Left colon (tissue), 2 donors: ENCODE results near the gene ZC3H13. TPM values are rescaled to one million over a fixed set of nuclear protein-coding genes. Genes with fewer than 3 reads are reported as not detected.
A peak's percentile ranks its signal among the peaks of the same experiment; 100 is the strongest.

Source experiments
- ATAC-seq: fragments of 200-7000 bp; cut with Tn5 transposase; one replicate; pipeline ENCODE4 v1.9.1; 2020; ENCODE audit warnings: mild to moderate bottlenecking, moderate library complexity
- DNase-seq, 2 donors: peaks; one replicate each; pipeline ENCODE4 v3.0.0-alpha.2; 2020
- intact Hi-C, 2 donors: fragments of 100-400 bp; cut with DNase I in 1 of 2; cut with micrococcal nuclease in 1 of 2; formaldehyde crosslinking; loops; one replicate each; pipeline versions ENCODE4 v1.11.2 to v1.14.0; 2022; cut with DNase I, micrococcal nuclease
- long read RNA-seq: library from polyadenylated mRNA; unstranded; transcript quantifications from one replicate; pipeline ENCODE4 v2.0.0, GENCODE V29; 2021
- total RNA-seq, 2 donors: library from RNA; stranded (reverse); fragmentation: NEBNext Ultra II Directional; extraction: Animal tissue kit (Norgen Biotek cat#: 25700); gene quantifications; one replicate each; pipeline ENCODE4 v1.2.1, GENCODE V29; 2021
- donor health status: DM: no; HTN: no; CAD: no.
- donor health status: DM: yes; HTN: yes; CAD: no.

The ZC3H13 gene, protein sequence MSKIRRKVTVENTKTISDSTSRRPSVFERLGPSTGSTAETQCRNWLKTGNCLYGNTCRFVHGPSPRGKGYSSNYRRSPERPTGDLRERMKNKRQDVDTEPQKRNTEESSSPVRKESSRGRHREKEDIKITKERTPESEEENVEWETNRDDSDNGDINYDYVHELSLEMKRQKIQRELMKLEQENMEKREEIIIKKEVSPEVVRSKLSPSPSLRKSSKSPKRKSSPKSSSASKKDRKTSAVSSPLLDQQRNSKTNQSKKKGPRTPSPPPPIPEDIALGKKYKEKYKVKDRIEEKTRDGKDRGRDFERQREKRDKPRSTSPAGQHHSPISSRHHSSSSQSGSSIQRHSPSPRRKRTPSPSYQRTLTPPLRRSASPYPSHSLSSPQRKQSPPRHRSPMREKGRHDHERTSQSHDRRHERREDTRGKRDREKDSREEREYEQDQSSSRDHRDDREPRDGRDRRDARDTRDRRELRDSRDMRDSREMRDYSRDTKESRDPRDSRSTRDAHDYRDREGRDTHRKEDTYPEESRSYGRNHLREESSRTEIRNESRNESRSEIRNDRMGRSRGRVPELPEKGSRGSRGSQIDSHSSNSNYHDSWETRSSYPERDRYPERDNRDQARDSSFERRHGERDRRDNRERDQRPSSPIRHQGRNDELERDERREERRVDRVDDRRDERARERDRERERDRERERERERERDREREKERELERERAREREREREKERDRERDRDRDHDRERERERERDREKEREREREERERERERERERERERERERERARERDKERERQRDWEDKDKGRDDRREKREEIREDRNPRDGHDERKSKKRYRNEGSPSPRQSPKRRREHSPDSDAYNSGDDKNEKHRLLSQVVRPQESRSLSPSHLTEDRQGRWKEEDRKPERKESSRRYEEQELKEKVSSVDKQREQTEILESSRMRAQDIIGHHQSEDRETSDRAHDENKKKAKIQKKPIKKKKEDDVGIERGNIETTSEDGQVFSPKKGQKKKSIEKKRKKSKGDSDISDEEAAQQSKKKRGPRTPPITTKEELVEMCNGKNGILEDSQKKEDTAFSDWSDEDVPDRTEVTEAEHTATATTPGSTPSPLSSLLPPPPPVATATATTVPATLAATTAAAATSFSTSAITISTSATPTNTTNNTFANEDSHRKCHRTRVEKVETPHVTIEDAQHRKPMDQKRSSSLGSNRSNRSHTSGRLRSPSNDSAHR (N-terminal part only)
- total RNA-seq = 10 to 100 TPM; 26.1 to 27.8 TPM
- long read RNA-seq, partial matches to known transcripts = 26 of 38 reads
- long read RNA-seq, other reads (novel, unspliced or antisense) = 12 of 38 reads

DNA sequence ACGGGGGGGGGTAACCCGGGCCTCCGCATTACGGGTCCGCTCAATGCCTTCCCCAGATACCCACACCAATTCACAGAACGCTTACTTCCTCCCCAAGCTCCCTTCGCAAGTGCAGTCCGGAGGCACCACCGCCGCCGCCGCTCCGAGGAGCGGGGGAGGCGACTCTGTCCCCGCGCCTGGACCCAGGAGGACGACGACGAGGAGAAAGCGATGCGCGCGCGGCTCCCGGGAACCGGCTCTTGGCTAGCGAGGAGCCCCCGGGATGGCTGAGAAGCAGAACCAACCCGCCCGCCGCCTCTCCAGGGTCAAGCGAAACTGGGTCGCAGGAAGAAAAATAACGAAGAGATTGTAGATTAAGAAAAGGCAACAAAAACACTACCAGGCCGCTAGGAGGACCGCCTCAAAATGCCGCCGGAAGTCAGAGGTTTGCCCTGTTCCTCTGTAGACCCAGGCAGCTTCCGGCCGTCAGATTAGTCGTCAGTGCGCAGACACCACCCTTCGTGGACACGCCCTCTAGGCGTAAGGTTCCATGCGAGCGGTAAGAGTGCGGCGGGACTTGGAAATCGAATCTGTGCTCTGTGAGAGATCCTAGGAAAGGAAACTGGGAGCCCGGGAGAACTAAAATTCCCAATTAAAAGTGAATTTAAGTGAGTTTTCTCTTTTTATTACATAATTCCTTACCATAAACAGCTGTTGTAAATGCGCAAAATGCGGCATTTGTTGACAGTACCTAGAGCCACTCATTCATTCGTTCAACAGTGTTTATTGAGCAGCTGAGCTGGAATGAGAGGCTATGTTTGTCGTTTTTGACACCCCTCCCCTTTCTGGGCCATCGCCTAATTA, at the start of gene ZC3H13:
Gene ZC3H13, minus strand, starts transcription at position 428 of the 843 bp plus-strand sequence. CDS start 7,239 bp downstream, outside the sequence.
- ATAC-seq = peak; percentile 100
- peak; percentile 94 to 95 for DNase-seq
- intact Hi-C loops = no loop called here

GRCh38 chr13:46102255-46102605, 49.7 kb upstream of the ZC3H13 start:
- ATAC-seq = no peak
- no peak for DNase-seq
- intact Hi-C loops = no loop called here

DNA sequence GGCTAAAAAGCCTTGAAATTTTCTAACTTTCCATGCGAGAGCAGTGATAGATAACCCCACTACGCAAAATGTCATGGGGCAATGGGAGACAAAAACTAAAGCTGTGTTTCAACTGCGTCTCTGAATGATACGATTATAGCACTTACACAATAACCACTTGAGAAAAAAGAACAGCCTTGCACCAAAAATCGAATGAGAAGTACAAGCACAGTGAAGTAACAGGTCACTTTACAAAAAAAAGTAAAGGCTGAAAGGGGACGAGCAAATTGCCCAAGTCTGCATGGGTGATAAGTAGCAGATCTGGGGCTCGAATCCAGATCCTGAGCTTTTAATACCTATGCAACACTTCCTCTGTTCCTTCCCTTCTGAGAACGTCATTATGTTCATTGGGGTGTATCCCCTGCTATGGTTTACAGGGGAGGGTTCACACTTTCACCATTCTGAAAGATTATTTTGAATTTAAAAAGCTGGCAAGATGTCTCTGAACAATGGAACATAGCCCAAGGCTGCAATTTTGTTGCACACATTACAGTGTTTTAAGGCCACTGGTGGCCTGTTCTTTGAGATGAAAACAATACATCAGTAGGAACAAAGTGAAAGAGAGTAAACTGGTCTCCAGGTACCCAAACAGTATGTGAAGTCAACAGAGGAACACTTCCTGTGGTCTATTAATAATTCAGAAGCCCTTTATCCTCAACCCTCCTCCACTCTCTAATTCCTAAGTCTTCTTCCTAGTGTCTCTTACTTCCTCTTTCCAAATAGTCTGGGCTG, 49.1 kb upstream of the ZC3H13 start:
- ATAC-seq = no peak
- intact Hi-C loops = no loop called here
- no peak for DNase-seq

DNA sequence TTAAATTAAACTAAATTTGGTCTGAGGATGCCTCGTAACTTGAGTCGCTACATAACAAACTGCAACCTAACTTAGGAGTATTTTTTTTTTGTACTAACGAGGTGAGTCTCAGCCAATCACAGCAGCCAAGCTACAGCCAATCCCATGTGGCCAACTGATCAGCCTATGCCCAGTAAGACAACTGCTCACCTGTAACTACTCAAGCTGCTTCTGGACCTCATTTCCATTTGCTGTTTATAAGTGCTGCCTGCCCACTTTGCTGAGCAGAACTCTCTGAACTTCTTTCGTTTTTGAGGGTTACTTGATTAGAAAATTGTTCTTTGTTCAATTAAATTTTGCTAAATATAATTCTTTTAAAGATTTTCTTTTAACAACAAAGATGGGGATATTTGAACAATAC, 48.5 kb upstream of the ZC3H13 start:
- no peak for DNase-seq

GRCh38 chr13:46100191-46100815, 47.8 kb upstream of the ZC3H13 start:
- intact Hi-C loops = no loop called here
- no peak for DNase-seq
- ATAC-seq = no peak

More for the DNA sequence above, 48.5 kb upstream of the ZC3H13 start:
- intact Hi-C loops = no loop called here
- ATAC-seq = no peak

DNA sequence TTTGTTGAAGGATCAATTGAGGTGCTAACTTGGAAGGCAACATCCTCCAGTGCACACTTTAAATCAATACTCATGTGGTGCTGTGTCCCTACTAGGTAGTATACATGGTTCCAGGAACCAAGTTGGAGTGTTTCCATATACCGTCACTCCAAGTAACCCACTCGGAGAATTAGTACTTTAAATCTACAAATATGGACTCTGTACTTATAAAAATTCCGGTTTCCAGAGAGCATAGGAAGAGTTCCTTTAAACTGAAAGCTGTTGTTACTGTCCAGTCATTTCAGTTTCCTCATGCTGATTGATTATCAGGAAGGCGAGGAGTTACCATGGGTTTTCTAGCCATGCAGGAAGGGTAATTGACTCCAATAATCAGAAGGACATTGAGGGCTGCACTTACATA, 45.1 kb upstream of the ZC3H13 start:
- intact Hi-C loops = no loop called here
- ATAC-seq (no peak), DNase-seq (no peak)

GRCh38 chr13:46097015-46097414, 44.5 kb upstream of the ZC3H13 start:
- ATAC-seq = no peak
- intact Hi-C loops = no loop called here
- no peak for DNase-seq

DNA sequence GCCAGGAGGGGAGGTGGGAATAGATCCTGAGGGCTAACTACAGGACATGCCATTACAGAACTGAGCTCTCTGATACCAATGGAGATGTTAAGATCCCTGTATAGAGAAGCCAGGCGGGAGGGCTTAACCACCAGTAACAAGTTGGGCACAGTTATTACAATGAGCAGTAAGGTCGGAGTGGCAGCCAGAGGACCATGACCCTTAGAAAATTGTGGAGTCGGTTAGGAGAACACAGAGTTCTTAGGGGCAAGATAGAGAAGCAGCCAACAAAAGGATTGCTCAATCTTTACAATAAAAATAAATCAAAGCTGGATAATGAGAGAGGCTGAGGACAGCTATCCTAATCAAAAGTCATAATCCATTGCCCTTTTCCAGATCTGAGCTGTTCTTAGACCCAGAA, 41.9 kb upstream of the ZC3H13 start:
- intact Hi-C loops = no loop called here
- DNase-seq (no peak), ATAC-seq (no peak)

- ATAC-seq = no peak
- intact Hi-C loops = no loop called here
- DNase-seq = no peak
Observed at GRCh38 chr13:46088821-46089562, 36.4 kb upstream of the ZC3H13 start.

DNA sequence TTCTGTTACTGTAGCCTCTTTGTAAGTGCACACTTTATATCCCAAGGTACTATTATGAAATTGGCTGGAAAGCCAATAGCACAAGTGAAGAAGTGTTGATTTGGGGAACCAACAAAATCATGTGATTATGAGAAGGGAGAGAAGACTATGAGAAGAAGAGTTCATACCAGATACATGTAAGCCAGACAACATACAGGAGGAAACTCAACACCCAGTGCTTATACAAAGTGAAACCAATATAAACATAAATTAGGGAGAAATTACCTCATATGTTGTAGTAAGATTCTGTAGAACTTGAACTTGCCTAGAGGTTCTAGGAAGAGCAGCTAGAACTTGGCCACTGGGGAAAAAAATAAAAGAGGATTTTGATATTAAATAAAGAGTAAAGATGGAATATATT, 34.9 kb upstream of the ZC3H13 start:
- intact Hi-C loops = no loop called here
- DNase-seq = no peak
- ATAC-seq = no peak

DNA sequence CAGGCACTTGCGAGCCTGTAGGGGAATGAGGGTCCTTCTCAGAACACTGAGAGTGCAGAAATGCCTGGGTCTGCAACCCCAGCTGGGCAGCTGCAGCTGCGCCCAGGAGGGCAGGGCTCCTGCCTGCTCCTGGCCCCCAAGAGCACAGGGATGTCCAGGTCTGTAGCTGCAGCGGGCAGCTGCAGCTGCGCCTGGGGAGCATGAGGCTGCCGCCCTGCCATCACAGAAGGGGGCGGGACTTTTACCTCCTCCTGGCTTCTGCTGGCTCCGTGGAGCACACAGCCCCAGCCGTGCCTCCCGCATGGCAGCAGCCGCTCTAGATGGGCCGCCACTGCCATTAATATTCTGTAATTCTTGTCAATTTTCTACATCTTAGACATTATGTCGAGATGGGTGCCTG, 34.4 kb upstream of the ZC3H13 start:
- ATAC-seq (no peak), DNase-seq (no peak)
- intact Hi-C loops = no loop called here

- ATAC-seq (no peak), DNase-seq (no peak)
- intact Hi-C loops = no loop called here
Observed at GRCh38 chr13:46086421-46086922, 33.9 kb upstream of the ZC3H13 start.

DNA sequence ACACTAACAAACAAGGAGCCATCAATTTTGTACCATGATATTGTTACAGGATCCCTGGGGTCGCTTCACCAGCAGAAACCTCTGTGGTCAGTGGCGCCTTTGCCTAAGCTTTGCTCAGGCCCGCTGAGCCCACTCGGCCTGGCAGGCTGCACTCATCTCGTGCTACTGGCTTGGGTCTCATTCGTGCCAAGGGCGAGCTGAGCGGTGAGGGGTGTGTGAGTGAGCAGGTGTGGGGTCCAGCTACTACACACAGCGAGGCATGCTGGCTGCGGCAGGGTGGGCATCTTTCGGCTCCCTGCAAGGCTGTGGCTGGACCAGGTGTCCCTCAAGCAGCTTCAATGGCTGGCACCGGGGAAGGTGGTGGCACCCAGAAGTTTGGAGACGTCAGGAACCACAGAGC, 33.2 kb upstream of the ZC3H13 start:
- no peak for DNase-seq
- intact Hi-C loops = no loop called here
- no peak for ATAC-seq

GRCh38 chr13:46082324-46082723, 29.8 kb upstream of the ZC3H13 start:
- intact Hi-C loops = no loop called here
- no peak for ATAC-seq
- no peak for DNase-seq

DNA sequence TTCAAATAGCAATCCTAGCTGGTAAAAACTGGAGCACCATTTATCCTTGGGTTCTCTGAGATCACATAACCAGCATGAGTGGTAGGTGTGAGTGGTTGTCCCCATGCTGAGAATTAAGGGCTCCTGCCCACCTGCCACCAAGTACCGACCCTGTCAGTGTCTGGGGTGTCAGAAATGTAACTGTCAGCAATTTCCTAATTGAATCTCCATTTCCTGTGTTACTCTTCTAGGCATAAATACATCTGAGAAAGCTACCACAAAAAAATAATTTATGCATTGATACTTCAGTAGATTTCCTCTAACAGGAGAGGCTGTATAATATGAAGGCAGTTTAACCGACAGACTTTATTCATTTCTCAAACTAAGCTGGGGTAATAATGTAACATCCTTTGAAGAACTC, 27.2 kb upstream of the ZC3H13 start:
- intact Hi-C loops = no loop called here
- DNase-seq = no peak
- ATAC-seq = no peak

DNA sequence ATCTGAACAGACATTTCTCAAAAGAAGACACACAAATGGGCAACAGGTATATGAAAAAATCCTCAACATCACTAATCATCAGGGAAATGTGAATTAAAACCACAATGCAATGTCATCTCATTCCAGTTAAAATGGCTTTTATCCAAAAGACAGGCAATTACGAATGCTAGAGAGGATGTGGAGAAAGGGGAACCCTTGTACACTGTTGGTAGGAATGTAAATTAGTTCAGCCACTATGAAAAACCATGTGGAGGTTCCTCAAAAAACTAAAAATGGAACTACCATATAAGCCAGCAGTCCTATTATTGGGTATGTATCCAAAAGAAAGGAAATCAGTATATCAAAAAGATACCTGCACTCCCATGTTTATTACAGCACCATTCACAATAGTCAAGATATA, 24.7 kb upstream of the ZC3H13 start:
- DNase-seq (no peak), ATAC-seq (no peak)
- intact Hi-C loops = no loop called here
